ENCODE measurements around the gene EOGT. TPM values are rescaled to one million over a fixed set of nuclear protein-coding genes. Genes with fewer than 3 reads are reported as not detected.

EOGT gene
- polyA plus RNA-seq (ENCODE audit: insufficient read length) = 17.8 TPM
- long read RNA-seq, donor 1, transcript EOGT-210 (1 exons, 1,931 nt) = major isoform, 6 of 6 reads
- long read RNA-seq, donor 1, partial matches to known transcripts = 0 of 6 reads
- long read RNA-seq, donor 1, other reads (novel, unspliced or antisense) = 0 of 6 reads
- long read RNA-seq, donor 2, transcript EOGT-210 (1 exons, 1,931 nt) = major isoform, 7 of 7 reads
- long read RNA-seq, donor 2, partial matches to known transcripts = 0 of 7 reads
- long read RNA-seq, donor 2, other reads (novel, unspliced or antisense) = 0 of 7 reads
- long read RNA-seq, donor 3, transcript EOGT-210 (1 exons, 1,931 nt) = major isoform, 5 of 5 reads
- long read RNA-seq, donor 3, partial matches to known transcripts = 0 of 5 reads
- long read RNA-seq, donor 3, other reads (novel, unspliced or antisense) = 0 of 5 reads
- long read RNA-seq, donor 4, partial matches to known transcripts = 0 of 2 reads
- long read RNA-seq, donor 4, other reads (novel, unspliced or antisense) = 0 of 2 reads
- long read RNA-seq, donor 5, transcript EOGT-210 (1 exons, 1,931 nt) = major isoform, 6 of 6 reads
- long read RNA-seq, donor 5, partial matches to known transcripts = 0 of 6 reads
- long read RNA-seq, donor 5, other reads (novel, unspliced or antisense) = 0 of 6 reads
- long read RNA-seq, donor 6, partial matches to known transcripts = 0 of 2 reads
- long read RNA-seq, donor 6, other reads (novel, unspliced or antisense) = 0 of 2 reads
- long read RNA-seq, donor 7, partial matches to known transcripts = 0 of 3 reads
- long read RNA-seq, donor 7, other reads (novel, unspliced or antisense) = 0 of 3 reads
- long read RNA-seq, donor 8, partial matches to known transcripts = 0 of 2 reads
- long read RNA-seq, donor 8, other reads (novel, unspliced or antisense) = 0 of 2 reads

DNA sequence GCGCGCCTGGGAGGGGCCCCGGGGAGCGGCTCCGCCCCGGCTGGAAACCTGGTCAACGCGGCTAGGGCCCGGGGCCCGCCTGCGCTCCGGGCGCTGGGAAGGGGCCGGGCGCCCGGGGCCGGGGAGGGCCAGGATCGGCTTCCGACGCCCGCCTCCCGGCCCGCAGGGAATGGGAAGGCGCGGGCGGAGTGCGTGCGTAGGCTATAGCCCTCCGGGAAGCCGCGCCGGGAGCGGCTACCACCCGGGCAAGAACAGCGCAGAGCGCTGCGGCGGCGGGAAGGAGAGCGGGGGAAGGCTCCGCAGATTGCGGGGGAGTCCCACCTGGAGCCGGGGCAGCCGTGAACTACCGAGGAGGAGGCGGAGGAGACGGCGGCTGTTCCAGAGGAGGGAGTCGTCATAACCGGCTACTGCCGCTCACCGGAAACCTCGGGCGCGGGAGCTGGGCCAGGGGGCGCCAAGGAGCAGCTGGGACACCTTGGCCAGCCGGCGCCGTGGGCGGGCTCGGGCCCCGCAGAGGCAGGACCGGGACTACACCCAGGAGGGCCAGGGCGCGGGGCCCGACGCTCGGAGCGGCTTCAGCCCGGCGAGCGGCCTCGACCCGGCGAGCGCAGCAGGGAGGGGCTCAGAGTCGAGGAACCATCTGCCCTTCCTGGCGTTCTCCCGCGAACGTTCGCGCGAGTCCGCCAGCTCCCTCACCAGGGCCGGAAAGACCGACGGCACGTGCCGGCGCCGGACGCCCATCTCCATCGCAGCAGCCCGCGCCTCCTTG, at the start of gene EOGT:
Gene EOGT (minus strand): TSS at position 432 of the 769 bp plus-strand sequence. CDS start 3,838 bp downstream, outside the sequence.
- DNase-seq = peak; percentile 85

DNA sequence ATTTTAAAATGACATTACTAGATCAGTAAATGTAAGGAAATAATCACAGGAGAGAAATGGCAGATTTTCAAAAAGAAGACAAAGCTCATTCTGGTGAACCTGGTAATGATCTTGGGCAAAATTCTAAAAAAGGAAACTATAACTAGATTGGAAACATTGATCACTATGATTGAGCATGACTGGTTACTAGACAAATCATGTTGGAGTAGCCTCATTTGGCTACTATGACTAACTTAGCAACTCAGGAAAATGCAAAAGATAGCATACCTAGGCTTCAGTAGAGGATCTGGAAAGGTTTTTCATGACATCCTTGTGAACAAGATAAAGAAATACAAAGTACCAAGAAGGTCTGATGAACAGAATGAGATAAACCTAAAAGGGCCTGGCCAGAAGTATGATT, 46.2 kb upstream of the EOGT start:
- no peak for DNase-seq

DNA sequence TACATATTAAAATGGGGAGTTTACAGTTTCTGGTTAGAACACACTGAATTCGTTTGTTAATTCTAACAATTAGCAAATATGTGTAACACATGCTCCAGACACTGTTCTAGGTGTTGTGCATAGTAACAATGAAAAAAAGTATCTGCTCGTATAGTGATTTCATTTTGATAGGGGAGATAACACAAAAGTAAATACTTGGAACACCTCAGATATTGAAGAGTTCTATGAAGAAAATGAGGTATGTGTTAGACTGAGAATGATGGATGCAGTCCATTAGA, 45.4 kb upstream of the EOGT start:
- DNase-seq = no peak

DNA sequence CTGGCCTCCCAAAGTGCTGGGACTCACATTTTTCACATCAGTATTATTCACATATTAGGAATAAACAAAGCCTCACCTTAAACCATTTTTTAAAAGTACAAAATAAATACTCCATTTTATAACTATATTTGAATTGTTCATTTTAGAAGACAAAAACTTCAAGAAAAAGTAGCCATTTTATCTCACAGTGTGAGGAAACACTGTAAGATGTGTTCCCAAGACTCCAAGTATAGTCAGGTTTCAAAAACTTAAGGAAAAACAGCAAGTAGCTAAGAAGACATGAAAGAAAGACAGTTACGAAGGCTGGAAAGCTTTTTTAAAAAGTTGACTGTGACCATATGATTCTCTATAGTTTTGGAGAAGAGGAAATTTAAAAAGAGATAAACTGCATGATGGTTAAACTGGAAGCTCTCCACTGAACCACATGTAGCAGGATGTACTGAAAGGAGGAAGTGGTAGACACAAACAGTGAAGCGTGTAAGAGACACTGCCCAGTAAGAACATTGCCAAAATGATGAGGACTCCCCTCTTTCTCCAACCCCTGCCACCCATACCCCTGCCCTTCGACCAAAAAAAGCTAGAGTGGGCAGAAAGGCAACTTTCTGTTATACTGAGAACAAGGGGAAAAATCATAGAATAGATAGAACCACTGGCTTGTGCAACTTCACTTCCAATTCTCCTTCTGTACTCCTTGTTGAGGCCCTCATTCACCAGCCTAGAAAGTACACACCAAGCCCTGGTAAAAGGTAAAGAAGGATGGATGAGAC, 44.9 kb upstream of the EOGT start:
- DNase-seq = no peak

DNA sequence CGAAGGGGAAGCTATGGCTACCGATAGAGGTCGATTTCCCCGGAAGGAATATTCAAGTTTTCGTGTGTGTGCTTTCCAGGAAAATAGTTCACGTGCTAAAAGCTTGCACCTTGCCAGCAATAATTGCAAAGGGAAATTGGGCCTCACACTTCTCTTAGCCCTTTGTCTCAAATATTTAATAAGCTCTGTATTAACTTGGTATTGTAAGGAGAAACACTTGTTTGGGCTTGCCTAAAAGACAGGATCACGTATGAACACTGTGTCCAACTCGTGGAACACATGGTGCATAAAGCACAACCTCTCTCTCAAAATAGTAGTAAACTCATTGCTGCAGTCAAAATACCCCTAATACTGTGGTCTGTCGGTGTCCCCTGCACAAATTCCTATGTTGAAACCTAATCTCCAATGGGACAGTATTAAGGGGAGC, 39.0 kb upstream of the EOGT start:
- no peak for DNase-seq

DNA sequence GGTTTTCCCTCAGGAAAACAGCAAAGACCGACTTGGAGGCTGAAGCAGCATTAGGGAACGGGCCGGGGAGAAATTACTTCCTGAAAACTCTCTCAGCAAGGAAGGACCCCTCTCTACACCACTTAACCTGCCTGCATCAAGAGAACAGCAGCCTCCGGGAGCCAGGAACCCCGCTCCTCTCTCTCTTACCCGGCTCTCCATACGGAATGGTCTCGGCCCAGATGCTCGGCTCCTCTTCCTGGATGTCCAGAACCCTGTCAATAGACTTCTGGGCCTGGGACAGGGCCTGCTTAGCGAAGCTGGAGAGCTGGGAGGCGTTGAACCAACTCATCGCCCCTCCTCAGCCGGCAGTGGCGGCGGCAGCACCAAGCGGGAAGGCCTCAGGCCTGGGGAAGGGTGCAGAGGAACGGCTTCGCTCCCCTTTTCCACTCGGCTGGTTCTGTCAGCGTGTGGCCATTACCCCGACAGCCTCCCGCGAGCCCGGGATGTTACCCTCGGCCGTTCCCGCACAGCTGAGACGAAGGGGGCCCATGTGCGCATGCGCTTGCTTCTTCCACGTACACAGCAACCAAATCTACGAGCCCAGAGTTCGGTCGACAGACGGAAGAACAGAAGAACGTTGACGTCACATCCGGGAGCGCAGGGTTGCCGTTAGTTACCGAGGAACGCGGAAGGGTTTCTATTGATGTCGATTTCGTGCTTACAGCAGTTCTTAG, 38.4 kb upstream of the EOGT start, which contains the start of gene TMF1:
Gene TMF1 (minus strand): TSS at position 578 of the 716 bp plus-strand sequence. CDS start 247 bp downstream, at position 331.
- peak; percentile 98 for DNase-seq

DNA sequence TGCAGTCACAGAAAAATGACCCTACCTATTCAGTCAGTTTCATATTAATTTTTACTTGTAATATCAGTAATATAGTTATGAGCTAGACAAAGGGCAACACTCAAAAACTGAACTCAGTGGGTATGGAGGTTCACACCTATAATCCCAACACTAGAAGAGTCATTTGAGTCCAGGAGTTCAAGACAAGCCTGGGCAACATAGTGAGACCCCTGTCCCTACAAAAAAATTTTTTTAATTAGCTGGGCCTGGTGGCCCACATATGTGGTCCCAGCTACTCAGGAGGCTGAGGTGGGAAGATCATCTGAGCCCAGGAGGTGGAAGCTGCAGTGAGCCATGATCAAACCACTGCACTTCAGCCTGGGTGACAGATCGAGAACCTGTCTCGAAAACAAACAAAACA, 35.5 kb upstream of the EOGT start:
- DNase-seq = no peak

DNA sequence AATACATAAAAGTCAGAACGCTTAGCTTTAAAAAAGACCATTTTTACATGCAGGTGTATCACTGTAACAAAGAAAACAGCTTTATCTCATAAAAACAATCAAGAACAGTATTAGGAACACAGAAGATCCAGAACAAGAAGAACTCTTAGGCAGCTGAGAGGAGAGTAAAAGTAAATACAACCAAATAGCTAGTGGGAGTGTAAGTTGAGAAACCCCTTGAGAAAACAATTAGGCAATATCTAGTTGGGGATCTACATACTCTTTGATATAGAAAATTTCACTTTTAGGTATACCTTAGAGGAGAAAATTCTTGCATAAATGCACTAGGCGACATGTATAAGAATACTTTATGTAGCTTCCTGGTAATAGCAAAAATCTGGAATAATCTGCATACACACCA, 31.1 kb upstream of the EOGT start:
- DNase-seq = no peak

DNA sequence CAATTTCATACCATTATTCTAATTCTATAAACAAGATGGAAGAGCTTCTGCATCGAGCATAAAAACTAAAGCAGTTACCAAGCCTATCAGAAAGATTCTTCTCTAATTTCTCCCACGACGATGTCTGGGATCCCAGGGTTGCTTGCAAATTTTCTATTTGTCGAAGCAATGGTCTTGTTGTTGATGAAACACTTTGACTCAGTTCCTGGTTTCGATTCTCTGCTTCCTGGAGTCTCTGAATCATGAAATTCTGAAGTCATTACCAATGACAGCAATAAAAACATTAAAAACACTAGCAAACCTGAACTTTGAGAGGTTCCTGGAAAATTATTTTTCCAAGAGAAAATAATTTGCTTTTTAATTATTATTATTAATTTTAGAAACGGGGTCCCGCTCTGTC, 20.0 kb upstream of the EOGT start:
- DNase-seq = no peak

DNA sequence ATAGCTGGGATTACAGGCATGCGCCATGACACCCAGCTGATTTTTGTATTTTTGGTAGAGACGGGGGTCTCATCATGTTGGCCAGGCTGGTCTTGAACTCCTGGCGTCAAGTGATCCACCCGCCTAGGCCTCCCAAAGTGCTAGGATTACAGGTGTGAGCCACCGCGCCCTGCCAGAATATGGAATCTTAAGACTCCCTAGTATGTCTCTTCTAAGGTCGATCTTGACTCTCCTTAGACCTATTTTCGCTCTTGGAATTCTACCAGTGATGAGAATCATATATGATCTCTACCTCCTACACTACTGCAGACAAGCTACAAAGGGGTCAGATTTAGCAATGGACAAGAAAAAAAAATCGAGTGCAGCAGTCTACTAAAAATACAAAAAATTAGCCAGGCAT, 19.3 kb upstream of the EOGT start:
- DNase-seq = no peak

DNA sequence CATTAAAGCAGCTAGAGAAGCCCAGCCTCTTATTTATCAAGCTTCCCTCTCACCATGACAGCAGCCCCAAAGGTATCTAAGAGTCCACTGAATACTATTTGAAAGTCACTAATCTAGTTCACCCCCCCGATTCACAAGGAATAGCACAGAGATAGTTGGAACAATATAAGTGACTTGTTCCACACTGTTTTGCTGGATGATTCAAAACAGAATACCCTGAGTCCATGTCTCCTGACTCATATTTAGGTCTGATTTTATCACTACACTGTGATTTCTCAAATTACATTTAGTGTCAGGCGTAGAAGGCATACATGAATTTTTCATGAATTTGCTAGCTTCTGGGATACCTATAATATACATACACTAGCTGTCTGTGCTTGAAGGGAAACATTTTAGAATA, 18.7 kb upstream of the EOGT start:
- no peak for DNase-seq

DNA sequence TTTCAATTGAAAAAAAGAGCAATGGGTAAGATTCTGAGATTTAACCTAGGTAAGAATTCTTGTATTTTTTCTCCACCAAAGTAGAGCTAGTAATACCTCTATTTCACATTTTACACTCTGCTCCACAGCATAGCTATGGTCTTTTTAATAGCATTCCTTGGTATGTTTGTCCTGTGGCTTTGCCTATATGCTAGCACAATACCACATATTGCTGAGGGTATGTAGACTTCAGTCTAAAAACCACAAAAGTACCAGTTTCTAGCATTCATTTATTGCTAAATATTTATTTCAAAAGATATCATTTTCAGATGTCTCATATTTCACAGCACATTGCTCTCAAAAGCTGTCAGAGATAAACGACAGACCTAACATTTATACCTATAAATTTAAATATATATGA, 18.2 kb upstream of the EOGT start:
- no peak for DNase-seq

DNA sequence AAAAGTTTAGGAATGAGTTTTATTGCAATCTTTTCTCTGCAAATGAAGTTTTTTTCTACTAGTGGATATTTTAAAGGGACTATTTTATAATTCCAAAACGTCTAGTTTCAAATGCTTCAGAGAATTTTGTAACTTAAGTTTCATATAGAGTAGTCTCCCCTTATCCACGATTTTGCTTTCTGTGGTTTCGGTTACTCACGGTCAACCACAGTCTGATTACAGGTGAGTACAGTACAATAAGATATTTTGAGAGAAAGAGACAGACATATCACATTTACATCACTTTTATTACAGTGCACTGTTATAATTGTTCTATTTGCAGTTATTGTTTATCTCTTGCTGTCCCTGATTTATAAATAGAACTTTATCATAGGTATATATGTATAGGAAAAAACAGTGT, 7.4 kb upstream of the EOGT start:
- no peak for DNase-seq

DNA sequence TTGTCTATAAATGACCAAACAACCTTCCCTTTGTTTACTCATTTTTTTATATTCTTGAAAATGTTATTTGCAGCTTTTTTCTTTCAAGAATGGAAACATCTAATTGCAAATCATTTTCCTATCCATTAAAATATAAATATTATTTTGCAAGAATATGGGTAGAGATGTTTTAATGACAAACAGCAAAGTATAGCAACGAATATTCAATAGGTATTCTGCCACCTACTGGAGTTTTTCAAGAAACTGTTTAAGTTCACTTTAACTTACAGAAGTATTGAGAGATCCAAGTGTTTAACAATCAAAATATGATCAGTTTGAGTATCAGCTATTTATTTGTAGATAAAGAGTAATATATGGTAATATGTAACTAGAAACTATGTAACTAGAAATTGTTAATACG, 6.9 kb upstream of the EOGT start:
- no peak for DNase-seq

DNA sequence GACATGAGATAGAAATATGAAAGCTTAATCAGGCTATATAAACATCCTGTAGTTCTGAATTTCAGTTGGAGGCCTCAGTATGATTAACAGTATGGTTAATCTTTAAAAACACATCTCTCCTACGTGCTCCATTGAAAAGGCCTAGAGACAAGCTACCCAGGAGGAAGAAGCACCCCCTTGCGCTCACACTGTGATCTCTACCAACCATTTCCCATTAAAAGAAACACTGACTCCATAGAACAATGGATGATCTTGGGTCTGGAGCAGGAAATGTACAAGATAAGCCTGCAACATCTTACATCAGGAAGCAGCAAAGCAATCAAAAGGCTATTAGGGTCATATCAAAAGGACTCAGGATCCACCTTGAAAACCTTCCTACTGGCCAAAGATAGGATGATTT, 3.4 kb upstream of the EOGT start:
- DNase-seq = no peak

DNA sequence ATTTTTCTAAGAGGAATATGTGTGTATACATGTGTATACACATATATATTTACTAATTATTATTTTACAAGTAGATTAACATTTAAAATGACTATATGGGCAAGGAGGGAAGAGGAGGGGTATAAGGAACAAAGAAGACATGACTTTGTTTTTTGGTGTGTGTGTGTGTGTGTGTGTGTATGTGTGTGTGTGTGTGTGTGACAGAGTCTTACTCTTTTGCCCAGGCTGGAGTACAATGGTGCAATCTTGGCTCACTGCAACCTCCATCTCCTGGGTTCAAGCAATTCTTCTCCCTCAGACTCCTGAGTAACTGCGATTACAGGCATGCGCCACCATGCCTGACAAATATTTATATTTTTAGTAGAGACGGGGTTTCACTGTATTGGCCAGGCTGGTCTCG, 2.6 kb upstream of the EOGT start:
- no peak for DNase-seq

DNA sequence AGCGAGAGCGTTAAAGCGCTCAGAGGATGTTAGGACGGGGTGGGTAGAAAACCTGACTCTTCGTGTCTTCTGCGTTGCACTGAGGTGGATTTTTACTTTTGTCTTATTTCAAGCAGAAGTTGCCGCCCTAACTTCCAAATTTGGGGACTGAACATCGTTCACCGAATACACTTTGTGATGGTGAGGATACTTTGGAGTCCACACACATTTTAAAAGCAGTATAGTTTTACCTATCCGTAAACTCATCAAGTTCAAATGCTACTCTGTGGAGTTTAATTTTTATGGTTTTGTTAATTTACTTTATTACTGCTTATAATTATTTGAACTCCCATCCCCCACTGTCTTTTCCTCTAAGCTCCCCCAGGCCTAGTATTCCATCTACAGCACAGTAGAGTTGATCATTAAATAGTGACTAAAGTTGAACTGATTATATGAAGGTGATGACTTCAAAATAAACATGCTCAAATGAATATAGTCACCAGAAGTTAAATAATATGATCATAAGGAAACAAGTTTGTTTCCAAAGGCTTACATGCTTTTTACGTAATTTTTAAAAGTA, 617 bp upstream of the EOGT start:
- no peak for DNase-seq

DNA sequence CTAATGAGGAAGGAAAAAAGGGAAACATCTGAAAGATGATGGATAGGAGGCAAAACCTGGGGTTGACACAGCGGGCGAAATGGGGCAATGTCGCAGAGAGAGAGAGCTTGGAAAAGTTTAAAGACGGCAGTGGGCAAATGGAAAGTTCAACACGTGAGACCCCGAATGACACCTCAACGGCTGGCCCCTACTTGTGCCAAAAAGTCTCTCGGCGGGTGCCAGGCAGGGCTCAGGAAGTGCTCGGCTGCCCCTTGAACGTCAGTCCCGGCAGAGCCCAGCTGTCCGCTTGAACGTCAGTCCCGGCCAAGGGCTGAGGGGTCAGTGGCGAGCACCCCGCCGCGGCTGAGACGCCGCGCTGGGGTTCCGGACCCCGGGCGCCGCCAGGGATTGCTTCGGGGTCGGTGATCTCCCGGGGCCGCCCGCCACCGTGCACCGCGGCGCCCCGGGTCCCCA, 658 bp downstream of the EOGT start:
- DNase-seq = peak; percentile 36

DNA sequence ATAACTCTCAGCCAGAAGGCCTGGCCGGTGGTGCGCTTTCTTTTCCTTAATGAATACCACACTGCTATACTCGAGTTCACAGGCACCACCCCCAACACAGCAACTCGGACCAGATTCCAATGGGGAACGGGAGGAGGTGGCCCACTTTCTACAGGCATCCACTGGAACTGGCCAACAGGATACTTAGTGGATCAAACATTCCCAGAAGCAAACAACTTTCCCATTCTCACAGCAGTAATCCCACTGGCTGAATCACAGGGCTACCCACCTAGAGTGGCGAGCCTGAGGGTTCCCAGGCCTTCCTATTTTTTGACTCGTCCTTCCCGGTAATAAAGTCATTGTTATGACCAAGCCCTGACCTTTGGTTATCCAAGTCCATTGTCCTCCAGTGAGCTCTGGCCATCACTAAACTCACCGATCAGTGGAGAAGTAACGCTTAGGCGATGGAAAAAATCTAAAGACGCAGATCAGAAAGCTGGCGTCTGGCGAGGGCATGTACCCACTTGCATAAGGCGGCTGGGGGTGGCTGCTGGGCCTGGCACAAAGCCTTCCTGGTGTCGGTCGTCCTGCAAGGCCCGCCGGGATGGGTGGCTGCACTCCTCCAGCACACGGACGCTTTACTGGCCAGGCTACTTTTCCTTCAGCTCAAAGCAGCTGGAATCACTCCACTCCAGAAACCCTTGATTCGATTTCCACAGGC, 1.2 kb downstream of the EOGT start:
- DNase-seq = peak; percentile 32

Data from left kidney (tissue), 8 donors.